ENCODE results near the gene LAMA1.

GRCh38 chr18:7152440-7152839, 34.8 kb upstream of the LAMA1 start:
- TF ChIP-seq CTCF (conservative IDR thresholded peaks at IDR 0.05; ENCODE audit: low read depth, low read length): no peak
- no peak for TF ChIP-seq NFE2L2 (IDR thresholded peaks at IDR 0.05; ENCODE audit: low read depth, low read length)
- TF ChIP-seq RCOR1 (IDR thresholded peaks at IDR 0.05; ENCODE audit: insufficient replicate concordance, low read length): no peak
